GM12875 (cell line): Measurements from ENCODE around the gene RNF182.

Source experiments
- H3K4me3 ChIP-seq: one replicate; pipeline ENCODE4 v1.5.1; 2011; ENCODE audit warnings: low read depth, low read length, control low read depth
- CTCF ChIP-seq: IDR thresholded peaks from 2 replicates; pipeline ENCODE4 v1.5.1; 2011; ENCODE audit warnings: low read depth, mild to moderate bottlenecking, control low read depth, inconsistent platforms, low read length, moderate library complexity, borderline replicate concordance; ENCODE audit not compliant: insufficient read depth

The RNF182 gene

GRCh38 chr6:13918686-13919250 lies 6.0 kb upstream of the RNF182 start:
- H3K4me3 ChIP-seq: no peak overlapping the region
- no peak for TF ChIP-seq CTCF

GRCh38 chr6:13919861-13920260 lies 4.9 kb upstream of the RNF182 start:
- no peak overlapping the region for H3K4me3 ChIP-seq
- no peak for TF ChIP-seq CTCF

- no peak for TF ChIP-seq CTCF
Measured at GRCh38 chr6:13920552-13920951, 4.2 kb upstream of the RNF182 start.

GRCh38 chr6:13922750-13923149 lies 2.0 kb upstream of the RNF182 start:
- no peak overlapping the region for H3K4me3 ChIP-seq
- no peak for TF ChIP-seq CTCF

More at GRCh38 chr6:13920552-13920951, 4.2 kb upstream of the RNF182 start:
- no peak overlapping the region for H3K4me3 ChIP-seq

- H3K4me3 ChIP-seq: no peak overlapping the region
Measured at GRCh38 chr6:13923527-13924145, 1.1 kb upstream of the RNF182 start.

GRCh38 chr6:13924146-13924948 lies 405 bp upstream of the RNF182 start:
- no peak for TF ChIP-seq CTCF
- no peak overlapping the region for H3K4me3 ChIP-seq

More at GRCh38 chr6:13923527-13924145, 1.1 kb upstream of the RNF182 start:
- no peak for TF ChIP-seq CTCF
